CD14-positive monocyte (primary cell): ENCODE results near the gene BATF. TPM values are rescaled to one million over a fixed set of nuclear protein-coding genes. Genes with fewer than 3 reads are reported as not detected.

Source experiments
- DNase-seq, 3 donors: peaks; one replicate each; pipeline ENCODE4 v3.0.0-alpha.2; 2011 to 2022
- H2AFZ ChIP-seq: 2 replicates; pipeline ENCODE4 v1.6.0; 2012; ENCODE audit warnings: mild to moderate bottlenecking, low read depth, low read length, inconsistent platforms; ENCODE audit not compliant: insufficient read depth, poor library complexity, severe bottlenecking
- H3K27ac ChIP-seq, 2 donors: 1 replicate in 1 of 2; 2 replicates in 1 of 2; pipeline ENCODE4 v1.5.1; 2012 to 2013; ENCODE audit warnings: low read length in 2 of 2, control low read depth in 1 of 2, inconsistent platforms in 1 of 2, low read depth in 1 of 2, mild to moderate bottlenecking in 1 of 2
- H3K27me3 ChIP-seq, 2 donors: one replicate each; pipeline versions ENCODE4 v1.6.0 to v1.6.1; 2011 to 2013; ENCODE audit warnings: low read length in 2 of 2; ENCODE audit not compliant: control insufficient read depth in 2 of 2, insufficient read depth in 2 of 2
- H3K36me3 ChIP-seq, 2 donors: replicated peaks in 1 of 2; 1 replicate in 1 of 2; 2 replicates in 1 of 2; pipeline versions ENCODE4 v1.5.1 to v1.6.1; 2012 to 2013; ENCODE audit warnings: low read length in 2 of 2, control low read depth in 1 of 2, inconsistent platforms in 1 of 2, mild to moderate bottlenecking in 1 of 2; ENCODE audit not compliant: insufficient read depth in 2 of 2, control insufficient read depth in 1 of 2
- H3K4me1 ChIP-seq, 2 donors: 1 replicate in 1 of 2; 2 replicates in 1 of 2; pipeline versions ENCODE4 v1.5.1 to v1.6.1; 2012 to 2013; ENCODE audit warnings: low read length in 2 of 2, control low read depth in 1 of 2, inconsistent platforms in 1 of 2, mild to moderate bottlenecking in 1 of 2, moderate library complexity in 1 of 2; ENCODE audit not compliant: insufficient read depth in 2 of 2, control insufficient read depth in 1 of 2
- H3K4me2 ChIP-seq: replicated peaks from 2 replicates; pipeline ENCODE3; 2012; ENCODE audit warnings: low read length, moderate library complexity, mild to moderate bottlenecking; ENCODE audit not compliant: poor library complexity, severe bottlenecking; ENCODE audit errors: extremely low read depth
- H3K4me3 ChIP-seq, 3 experiments: fragments of 200-600 bp in 1 of 3; sonication (generic) in 1 of 3; replicated peaks in 1 of 3; 1 replicate in 2 of 3; 2 replicates in 1 of 3; pipeline ENCODE4 v1.5.1; 2011 to 2013; ENCODE audit warnings: low read length in 3 of 3, mild to moderate bottlenecking in 3 of 3, control low read depth in 2 of 3, low read depth in 2 of 3, inconsistent platforms in 1 of 3, moderate library complexity in 1 of 3
- H3K79me2 ChIP-seq: 2 replicates; pipeline ENCODE4 v1.6.0; 2012; ENCODE audit warnings: mild to moderate bottlenecking, control low read depth, inconsistent platforms, low read length, moderate library complexity; ENCODE audit not compliant: insufficient read depth
- H3K9ac ChIP-seq: 2 replicates; pipeline ENCODE4 v1.6.0; 2017; ENCODE audit warnings: low read length, mild to moderate bottlenecking; ENCODE audit not compliant: insufficient read depth, poor library complexity, severe bottlenecking
- H3K9me3 ChIP-seq, 2 donors: replicated peaks in 1 of 2; 1 replicate in 1 of 2; 2 replicates in 1 of 2; pipeline versions ENCODE4 v1.5.1 to v1.6.1; 2012 to 2013; ENCODE audit warnings: low read length in 2 of 2, control low read depth in 1 of 2; ENCODE audit not compliant: control insufficient read depth in 1 of 2, insufficient read depth in 1 of 2
- H4K20me1 ChIP-seq: 2 replicates; pipeline ENCODE4 v1.6.0; 2012; ENCODE audit warnings: mild to moderate bottlenecking, low read length, control low read depth, moderate library complexity; ENCODE audit not compliant: insufficient read depth
- H3K27ac Mint-ChIP-seq, 7 donors: one replicate each; pipeline ENCODE4 v1.8.0; 2020; ENCODE audit warnings: mild to moderate bottlenecking in 7 of 7, mixed read lengths in 7 of 7, moderate library complexity in 6 of 7, inconsistent platforms in 2 of 7
- H3K27me3 Mint-ChIP-seq, 3 donors: one replicate each; pipeline ENCODE4 v1.8.0; 2021 to 2022; ENCODE audit warnings: low read depth in 3 of 3, mild to moderate bottlenecking in 3 of 3, mixed read lengths in 3 of 3, moderate library complexity in 3 of 3, inconsistent platforms in 1 of 3
- H3K36me3 Mint-ChIP-seq, 2 donors: one replicate each; pipeline ENCODE4 v1.8.0; 2020; ENCODE audit warnings: mixed read lengths in 2 of 2, inconsistent platforms in 1 of 2, mild to moderate bottlenecking in 1 of 2
- H3K4me1 Mint-ChIP-seq: one replicate; pipeline ENCODE4 v1.8.0; 2020; ENCODE audit warnings: mild to moderate bottlenecking, mixed read lengths
- H3K4me3 Mint-ChIP-seq, 2 donors: one replicate each; pipeline ENCODE4 v1.8.0; 2020; ENCODE audit warnings: mild to moderate bottlenecking in 2 of 2, mixed read lengths in 2 of 2, moderate library complexity in 1 of 2
- H3K9me3 Mint-ChIP-seq, 7 donors: one replicate each; pipeline ENCODE4 v1.8.0; 2020 to 2022; ENCODE audit warnings: mixed read lengths in 7 of 7, mild to moderate bottlenecking in 6 of 7, moderate library complexity in 6 of 7, inconsistent platforms in 2 of 7
- CTCF ChIP-seq: fragments of 200-600 bp; IDR thresholded peaks from one replicate; pipeline ENCODE4 v1.8.0; 2022; ENCODE audit warnings: antibody characterized with exemption, mild to moderate bottlenecking
- WGBS: methylation state at CpG from one replicate; pipeline ENCODE4 v1.1.5; 2013; ENCODE audit warnings: missing lambda C conversion rate; ENCODE audit not compliant: insufficient coverage; 5-methylcytosine and 5-hydroxymethylcytosine counted together
- intact Hi-C, 2 donors: fragments of 100-400 bp; cut with micrococcal nuclease; formaldehyde crosslinking; loops; one replicate each; pipeline versions ENCODE4 v1.15.0 to v1.15.1; 2023
- polyA plus RNA-seq, 3 donors: library from polyadenylated mRNA; depleted of rRNA in 1 of 3; unstranded in 2 of 3; stranded (reverse) in 1 of 3; fragments of 300-500 nt in 2 of 3; fragments of >200 nt in 1 of 3; fragmentation: Illumina TruSeq in 2 of 3; gene quantifications; 1 replicate in 2 of 3; 2 replicates in 1 of 3; pipeline ENCODE4 v1.2.3, GENCODE V29; 2012 to 2021

Gene BATF
- polyA plus RNA-seq, 3 donors = 12.6 to 25.8 (median 20.9) TPM

GRCh38 chr14:75521415-75522199 is 662 bp upstream of the BATF start:
- peaks cover 18 to 19% of the 10 kb centered on the region in 2 donors for H3K36me3 Mint-ChIP-seq
- Histone ChIP-seq H2AFZ (peak overlapping the region; percentile 89), H3K4me3 (peak overlapping the region; percentile 61 to 89 (median 64)), H3K27me3 (no peaks in the 10 kb centered on the region), H3K27ac (peak overlapping the region; percentile 45 to 88), H3K4me2 (peak overlapping the region; percentile 87), H3K79me2 (peaks cover 43% of the 10 kb centered on the region), H3K9me3 (no peaks in the 10 kb centered on the region), H3K9ac (peak overlapping the region; percentile 77), H3K4me1 (peaks cover 34 to 41% of the 10 kb centered on the region in 2 donors), H4K20me1 (peaks cover 20% of the 10 kb centered on the region), H3K36me3 (peaks cover 4 to 17% of the 10 kb centered on the region in 2 donors)
- DNase-seq = peak in 1 of 3 donors; percentile 27
- peaks cover 0 to 2% (median 0%) of the 10 kb centered on the region in 3 donors for H3K27me3 Mint-ChIP-seq
- H3K4me3 Mint-ChIP-seq = peak overlapping the region; percentile 99
- H3K27ac Mint-ChIP-seq = peak overlapping the region; percentile 78 to 96 (median 88)
- 13% methylated on average over 2 of the region's 11 CpGs for WGBS
- intact Hi-C loops = loop anchor here in 1 of 2 donors (5.0 kb wide), 1 partner anchor 36 kb away; no protein-coding TSS in a partner anchor
- TF ChIP-seq CTCF = no peak
- H3K9me3 Mint-ChIP-seq = peaks cover 0 to 3% (median 2%) of the 10 kb centered on the region in 7 donors
- peaks cover 57% of the 10 kb centered on the region for H3K4me1 Mint-ChIP-seq

- H3K9ac ChIP-seq = peak overlapping the region; percentile 77
Measured at GRCh38 chr14:75522983-75523318, 682 bp downstream of the BATF start.

More at GRCh38 chr14:75522983-75523318, 682 bp downstream of the BATF start:
- TF ChIP-seq CTCF = no peak
- peaks cover 53% of the 10 kb centered on the region for H3K4me1 Mint-ChIP-seq
- H3K27ac Mint-ChIP-seq = peak overlapping the region; percentile 75 to 96 (median 90)
- H3K9me3 ChIP-seq = no peaks in the 10 kb centered on the region
- no peaks in the 10 kb centered on the region for H3K27me3 ChIP-seq
- 50% methylated on average over 1 of the region's 1 CpG for WGBS
- peaks cover 54% of the 10 kb centered on the region for H3K79me2 ChIP-seq
- H3K27me3 Mint-ChIP-seq = peaks cover 0 to 2% (median 0%) of the 10 kb centered on the region in 3 donors
- DNase-seq = no peak
- intact Hi-C loops = loop anchor here in 1 of 2 donors (5.0 kb wide), 1 partner anchor 34 kb away; no protein-coding TSS in a partner anchor
- peaks cover 26% of the 10 kb centered on the region for H4K20me1 ChIP-seq
- H3K4me3 ChIP-seq = peak overlapping the region; percentile 61 to 89 (median 64)
- H3K36me3 Mint-ChIP-seq = peaks cover 29 to 30% of the 10 kb centered on the region in 2 donors
- H3K9me3 Mint-ChIP-seq = peaks cover 0 to 2% (median 0%) of the 10 kb centered on the region in 7 donors
- peak overlapping the region; percentile 99 for H3K4me3 Mint-ChIP-seq
- H3K36me3 ChIP-seq = peaks cover 16 to 29% of the 10 kb centered on the region in 2 donors
- H3K27ac ChIP-seq = peak overlapping the region in 1 of 2 donors; percentile 88
- H3K4me1 ChIP-seq = peaks cover 30 to 37% of the 10 kb centered on the region in 2 donors
- peak overlapping the region; percentile 87 for H3K4me2 ChIP-seq
- peak overlapping the region; percentile 89 for H2AFZ ChIP-seq
